ENCODE data around the gene TOR1B.

The TOR1B gene

GRCh38 chr9:129848712-129849441, 45.9 kb downstream of the TOR1B start:
- no peak for DNase-seq (ENCODE audit: low read depth)
- H3K4me3 ChIP-seq (ENCODE audit: low read length) = no peak overlapping the region
- no peak for TF ChIP-seq CTCF (conservative IDR thresholded peaks at IDR 0.05; ENCODE audit: low read length)

- H3K4me3 ChIP-seq (ENCODE audit: low read length) = no peak overlapping the region
- no peak for TF ChIP-seq CTCF (conservative IDR thresholded peaks at IDR 0.05; ENCODE audit: low read length)
These were observed 46.9 kb downstream of the TOR1B start for GRCh38 chr9:129849901-129850300.

GRCh38 chr9:129850821-129851550, 48.0 kb downstream of the TOR1B start:
- H3K4me3 ChIP-seq (ENCODE audit: low read length) = no peak overlapping the region
- DNase-seq (ENCODE audit: low read depth) = no peak
- TF ChIP-seq CTCF (conservative IDR thresholded peaks at IDR 0.05; ENCODE audit: low read length) = no peak

More at GRCh38 chr9:129849901-129850300, 46.9 kb downstream of the TOR1B start:
- no peak for DNase-seq (ENCODE audit: low read depth)

- TF ChIP-seq CTCF (conservative IDR thresholded peaks at IDR 0.05; ENCODE audit: low read length) = no peak
- no peak overlapping the region for H3K4me3 ChIP-seq (ENCODE audit: low read length)
- DNase-seq (ENCODE audit: low read depth) = no peak
These were observed 48.8 kb downstream of the TOR1B start for GRCh38 chr9:129851821-129852220.

GRCh38 chr9:129852579-129852978, 49.6 kb downstream of the TOR1B start:
- no peak for DNase-seq (ENCODE audit: low read depth)
- TF ChIP-seq CTCF (conservative IDR thresholded peaks at IDR 0.05; ENCODE audit: low read length) = no peak
- H3K4me3 ChIP-seq (ENCODE audit: low read length) = no peak overlapping the region

GRCh38 chr9:129853614-129854013, 50.6 kb downstream of the TOR1B start:
- no peak for TF ChIP-seq CTCF (conservative IDR thresholded peaks at IDR 0.05; ENCODE audit: low read length)
- no peak for DNase-seq (ENCODE audit: low read depth)

More at GRCh38 chr9:129853614-129854013, 50.6 kb downstream of the TOR1B start:
- H3K4me3 ChIP-seq (ENCODE audit: low read length) = no peak overlapping the region

Data from AG10803 (cell line).